Osteoblast (primary cell): Measurements from ENCODE around the gene MDFIC. TPM values are rescaled to one million over a fixed set of nuclear protein-coding genes. Genes with fewer than 3 reads are reported as not detected.

Experiments
- DNase-seq: peaks from one replicate; pipeline ENCODE4 v3.0.0; 2011; ENCODE audit warnings: low spot score, mixed read lengths; ENCODE audit not compliant: insufficient read length; ENCODE audit errors: missing footprints
- H2AFZ ChIP-seq: 2 replicates; pipeline ENCODE4 v1.6.0; 2011; ENCODE audit warnings: mild to moderate bottlenecking, low read length
- H3K27ac ChIP-seq: 2 replicates; pipeline ENCODE4 v1.5.1; 2011; ENCODE audit warnings: mild to moderate bottlenecking, low read depth, low read length, moderate library complexity
- H3K27me3 ChIP-seq: 2 replicates; pipeline ENCODE4 v1.6.0; 2012; ENCODE audit warnings: mild to moderate bottlenecking, control low read depth, inconsistent platforms, low read length, moderate library complexity; ENCODE audit not compliant: insufficient read depth
- H3K36me3 ChIP-seq: 2 replicates; pipeline ENCODE4 v1.5.1; 2011; ENCODE audit warnings: mild to moderate bottlenecking, low read length, control low read depth, moderate library complexity; ENCODE audit not compliant: insufficient read depth
- H3K4me1 ChIP-seq: 2 replicates; pipeline ENCODE4 v1.5.1; 2011; ENCODE audit warnings: mild to moderate bottlenecking, low read length, control low read depth, moderate library complexity; ENCODE audit not compliant: insufficient read depth
- H3K4me2 ChIP-seq: 2 replicates; pipeline ENCODE4 v1.6.0; 2011; ENCODE audit warnings: mild to moderate bottlenecking, low read length; ENCODE audit not compliant: insufficient read depth
- H3K4me3 ChIP-seq: fragments of 200-600 bp; sonication (generic); 3 replicates; pipeline ENCODE4 v1.5.1; 2012; ENCODE audit warnings: mild to moderate bottlenecking, low read length, inconsistent platforms; ENCODE audit not compliant: insufficient read depth
- H3K79me2 ChIP-seq: 2 replicates; pipeline ENCODE4 v1.6.0; 2012; ENCODE audit warnings: mild to moderate bottlenecking, low read length, control low read depth, inconsistent platforms; ENCODE audit not compliant: insufficient read depth
- H3K9me3 ChIP-seq: 2 replicates; pipeline ENCODE4 v1.5.1; 2011; ENCODE audit warnings: low read depth, low read length, control low read depth
- H4K20me1 ChIP-seq: 2 replicates; pipeline ENCODE4 v1.6.0; 2012; ENCODE audit warnings: mild to moderate bottlenecking, low read length, control low read depth; ENCODE audit not compliant: insufficient read depth
- CTCF ChIP-seq: IDR thresholded peaks from 2 replicates; pipeline ENCODE4 v1.5.1; 2011; ENCODE audit warnings: mild to moderate bottlenecking, low read depth, low read length, moderate library complexity; ENCODE audit errors: extremely low read depth
- total RNA-seq: library from RNA; depleted of rRNA; stranded (reverse); fragments of >200 nt; gene quantifications from 2 replicates; pipeline ENCODE4 v1.2.3, GENCODE V29; 2012

Gene MDFIC
- total RNA-seq, 1 donor = 68.8 TPM

- Histone ChIP-seq H3K36me3 (peaks cover 2% of the 10 kb centered on the region), H3K27ac (peak overlapping the region; percentile 67), H3K4me1 (peaks cover 36% of the 10 kb centered on the region), H3K4me3 (peak overlapping the region; percentile 8), H3K27me3 (no peaks in the 10 kb centered on the region), H3K79me2 (peaks cover 9% of the 10 kb centered on the region), H3K4me2 (peak overlapping the region; percentile 58), H3K9me3 (no peaks in the 10 kb centered on the region), H4K20me1 (no peaks in the 10 kb centered on the region), H2AFZ (no peak overlapping the region)
- no peak for TF ChIP-seq CTCF
- no peak for DNase-seq
Measured at GRCh38 chr7:114988755-114989375, 67.0 kb downstream of the MDFIC start.

DNA sequence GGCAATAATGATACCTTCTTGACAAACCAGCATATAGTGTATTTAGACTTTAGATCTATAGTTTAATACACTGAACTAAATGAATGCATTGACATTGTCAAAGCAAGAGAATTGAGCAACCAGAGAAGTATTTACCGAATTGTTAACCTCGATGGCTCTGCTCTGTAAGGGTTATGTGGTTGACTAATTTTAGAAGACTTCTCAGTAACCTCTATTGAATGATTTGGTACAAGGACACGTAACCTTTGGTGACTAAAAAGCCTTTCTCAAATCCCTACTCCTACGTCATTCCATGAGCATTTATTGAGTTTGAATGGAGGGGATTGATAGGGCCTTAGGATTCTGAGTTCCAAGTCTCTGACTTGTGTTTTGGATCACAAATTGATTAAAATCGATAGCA, 67.6 kb downstream of the MDFIC start:
- no peak for DNase-seq
- Histone ChIP-seq H3K79me2 (peaks cover 9% of the 10 kb centered on the region), H4K20me1 (no peaks in the 10 kb centered on the region), H3K4me2 (peak overlapping the region; percentile 58), H3K4me3 (no peak overlapping the region), H3K9me3 (no peaks in the 10 kb centered on the region), H2AFZ (no peak overlapping the region), H3K27me3 (no peaks in the 10 kb centered on the region), H3K36me3 (no peaks in the 10 kb centered on the region), H3K4me1 (peaks cover 36% of the 10 kb centered on the region), H3K27ac (peak overlapping the region; percentile 67)
- TF ChIP-seq CTCF = no peak

- no peak overlapping the region for H3K4me3 ChIP-seq
- H4K20me1 ChIP-seq = no peaks in the 10 kb centered on the region
- H3K4me2 ChIP-seq = peak overlapping the region; percentile 57
- H2AFZ ChIP-seq = no peak overlapping the region
- H3K27ac ChIP-seq = peak overlapping the region; percentile 1
- H3K4me1 ChIP-seq = peaks cover 8% of the 10 kb centered on the region
- peaks cover 25% of the 10 kb centered on the region for H3K79me2 ChIP-seq
- H3K9me3 ChIP-seq = no peaks in the 10 kb centered on the region
- DNase-seq = no peak
- H3K27me3 ChIP-seq = no peaks in the 10 kb centered on the region
- TF ChIP-seq CTCF = no peak
- H3K36me3 ChIP-seq = no peaks in the 10 kb centered on the region
Measured at GRCh38 chr7:114997487-114998404, 75.9 kb downstream of the MDFIC start.

DNA sequence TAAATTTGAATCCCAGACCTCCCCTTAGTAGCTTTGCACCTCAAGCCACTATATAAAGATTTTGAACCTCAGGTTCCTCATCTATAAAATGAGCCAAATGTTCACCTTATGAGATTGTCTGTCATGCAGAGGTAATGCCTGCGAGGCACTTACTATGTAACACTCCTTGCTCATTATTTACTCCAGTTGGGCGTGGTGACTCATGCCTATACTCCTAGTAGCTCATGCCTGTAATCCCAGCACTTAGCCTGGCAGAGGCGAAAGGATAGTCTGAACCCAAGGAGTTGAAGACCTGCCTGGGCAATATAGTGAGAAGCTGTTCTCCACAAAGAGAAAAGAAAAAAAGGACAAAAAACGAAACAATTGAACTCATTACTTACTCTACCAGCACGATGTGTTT, 82.2 kb downstream of the MDFIC start:
- peaks cover 14% of the 10 kb centered on the region for H3K4me1 ChIP-seq
- no peak for TF ChIP-seq CTCF
- no peaks in the 10 kb centered on the region for H3K27me3 ChIP-seq
- H3K4me2 ChIP-seq = no peak overlapping the region
- no peaks in the 10 kb centered on the region for H3K9me3 ChIP-seq
- no peak for DNase-seq
- no peak overlapping the region for H3K27ac ChIP-seq
- peaks cover 22% of the 10 kb centered on the region for H3K79me2 ChIP-seq
- peaks cover 2% of the 10 kb centered on the region for H4K20me1 ChIP-seq
- H3K4me3 ChIP-seq = no peak overlapping the region
- no peak overlapping the region for H2AFZ ChIP-seq
- H3K36me3 ChIP-seq = no peaks in the 10 kb centered on the region
